IPS-15b (cell line): ENCODE results near the gene CHST11.

Source experiments
- H3K27me3 ChIP-seq: one replicate; pipeline ENCODE4 v1.6.1; 2013; ENCODE audit warnings: low read length; ENCODE audit not compliant: control insufficient read depth, insufficient read depth
- H3K36me3 ChIP-seq: one replicate; pipeline ENCODE4 v1.6.1; 2013; ENCODE audit warnings: low read length; ENCODE audit not compliant: control insufficient read depth, insufficient read depth
- H3K4me1 ChIP-seq: one replicate; pipeline ENCODE4 v1.6.1; 2013; ENCODE audit warnings: mild to moderate bottlenecking, low read length; ENCODE audit not compliant: control insufficient read depth, insufficient read depth
- H3K4me3 ChIP-seq: one replicate; pipeline ENCODE4 v1.5.1; 2013; ENCODE audit warnings: low read depth, low read length
- H3K9ac ChIP-seq: one replicate; pipeline ENCODE4 v1.6.1; 2013; ENCODE audit warnings: low read depth, mild to moderate bottlenecking, low read length
- H3K9me3 ChIP-seq: one replicate; pipeline ENCODE4 v1.6.1; 2013; ENCODE audit warnings: mild to moderate bottlenecking, low read length; ENCODE audit not compliant: control insufficient read depth, insufficient read depth

The CHST11 gene

DNA sequence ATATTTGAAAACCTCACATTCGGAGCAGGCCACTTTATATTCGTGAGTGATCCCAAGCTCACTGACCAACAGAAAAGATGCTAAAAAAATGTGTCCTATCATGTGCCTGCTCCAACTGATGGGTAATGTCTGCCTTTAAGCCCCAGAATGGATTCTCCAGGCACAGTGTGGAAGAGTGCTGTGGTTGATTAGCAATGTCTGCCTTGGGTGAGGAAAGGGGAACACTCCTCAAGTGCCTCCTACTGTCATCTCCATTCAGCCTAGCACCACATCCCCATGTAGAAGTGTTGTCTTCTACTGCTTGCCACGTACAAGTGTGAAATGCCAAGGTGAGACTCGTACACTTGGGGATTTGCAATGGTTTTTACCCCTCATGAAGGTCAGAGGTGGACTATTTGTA, 302.0 kb downstream of the CHST11 start:
- Histone ChIP-seq H3K27me3 (no peaks in the 10 kb centered on the region), H3K36me3 (peaks cover 7% of the 10 kb centered on the region), H3K4me3 (no peak overlapping the region), H3K9me3 (no peaks in the 10 kb centered on the region), H3K9ac (no peak overlapping the region), H3K4me1 (no peaks in the 10 kb centered on the region)

DNA sequence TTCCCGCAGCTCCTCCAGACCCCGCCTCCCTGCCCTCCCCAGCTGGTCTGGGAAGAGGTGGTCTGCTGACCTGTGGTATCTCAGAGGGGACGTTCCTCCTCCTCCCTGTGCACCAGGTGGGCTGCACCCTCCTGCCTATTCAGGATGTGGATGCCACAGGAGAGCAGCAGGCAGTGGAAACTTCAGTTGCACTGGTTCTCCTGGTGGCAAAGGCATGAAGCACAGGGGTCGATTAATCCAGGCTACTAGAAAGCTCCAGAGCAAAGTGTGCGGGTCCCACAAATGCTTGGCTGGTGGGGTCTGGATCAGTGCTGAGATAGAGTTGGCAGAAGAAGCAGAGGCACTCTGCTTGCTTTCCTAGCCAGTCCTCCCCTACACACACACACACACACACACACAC, 304.3 kb downstream of the CHST11 start:
- H3K36me3 ChIP-seq = peaks cover 7% of the 10 kb centered on the region
- no peaks in the 10 kb centered on the region for H3K4me1 ChIP-seq
- no peaks in the 10 kb centered on the region for H3K27me3 ChIP-seq
- H3K9ac ChIP-seq = no peak overlapping the region
- H3K9me3 ChIP-seq = no peaks in the 10 kb centered on the region
- H3K4me3 ChIP-seq = no peak overlapping the region

DNA sequence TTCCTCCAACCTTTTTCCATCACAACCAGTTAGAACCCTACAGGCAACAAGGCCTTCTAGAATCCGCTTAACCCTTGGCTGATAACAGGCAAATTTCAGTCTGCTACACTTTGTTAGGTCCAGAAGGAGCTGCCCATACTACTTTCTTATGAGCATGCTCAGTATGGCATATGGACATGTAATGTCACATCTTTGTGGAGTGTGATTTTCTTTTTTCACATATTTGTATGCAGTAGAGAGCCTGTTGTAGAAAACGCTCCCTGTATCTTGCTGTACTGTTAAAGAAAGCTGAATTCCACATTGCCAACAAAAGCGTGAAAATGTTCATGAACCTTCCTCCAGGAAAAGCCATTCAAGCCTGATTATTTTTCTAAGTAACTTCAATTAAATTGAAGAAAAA, 304.9 kb downstream of the CHST11 start:
- H3K4me1 ChIP-seq = no peaks in the 10 kb centered on the region
- no peaks in the 10 kb centered on the region for H3K9me3 ChIP-seq
- no peak overlapping the region for H3K9ac ChIP-seq
- H3K27me3 ChIP-seq = no peaks in the 10 kb centered on the region
- H3K4me3 ChIP-seq = no peak overlapping the region
- peaks cover 7% of the 10 kb centered on the region for H3K36me3 ChIP-seq

DNA sequence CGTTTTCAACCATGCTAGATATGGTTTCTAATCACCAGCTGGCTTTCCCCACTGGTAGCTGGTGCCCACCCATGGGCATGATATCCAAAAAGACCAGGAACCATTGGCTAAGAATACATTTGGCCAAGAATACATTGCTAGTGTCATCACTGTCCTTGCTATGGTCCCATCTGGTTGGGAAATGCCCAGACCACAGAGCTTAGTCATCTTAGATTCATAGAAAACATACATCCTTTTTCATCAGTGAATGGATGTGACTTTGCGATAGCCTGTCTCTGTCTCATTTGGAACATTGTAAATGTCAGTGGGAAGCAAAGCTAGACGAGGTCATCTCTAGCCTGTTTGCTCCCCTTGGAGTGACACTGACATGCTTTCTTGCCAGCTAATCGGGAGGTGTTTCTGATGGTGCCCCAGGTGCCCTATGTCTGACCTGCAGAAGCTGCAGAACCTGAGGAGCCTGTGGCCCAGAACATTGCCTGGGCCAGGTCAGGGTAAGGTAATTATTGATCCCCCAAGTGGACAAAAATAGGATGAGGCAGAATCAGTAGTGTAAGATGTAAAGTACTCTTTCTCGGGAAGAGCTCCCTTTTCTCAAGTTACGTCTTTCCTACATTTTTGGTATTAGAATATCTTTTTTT, 306.5 kb downstream of the CHST11 start:
- H3K36me3 ChIP-seq = no peaks in the 10 kb centered on the region

DNA sequence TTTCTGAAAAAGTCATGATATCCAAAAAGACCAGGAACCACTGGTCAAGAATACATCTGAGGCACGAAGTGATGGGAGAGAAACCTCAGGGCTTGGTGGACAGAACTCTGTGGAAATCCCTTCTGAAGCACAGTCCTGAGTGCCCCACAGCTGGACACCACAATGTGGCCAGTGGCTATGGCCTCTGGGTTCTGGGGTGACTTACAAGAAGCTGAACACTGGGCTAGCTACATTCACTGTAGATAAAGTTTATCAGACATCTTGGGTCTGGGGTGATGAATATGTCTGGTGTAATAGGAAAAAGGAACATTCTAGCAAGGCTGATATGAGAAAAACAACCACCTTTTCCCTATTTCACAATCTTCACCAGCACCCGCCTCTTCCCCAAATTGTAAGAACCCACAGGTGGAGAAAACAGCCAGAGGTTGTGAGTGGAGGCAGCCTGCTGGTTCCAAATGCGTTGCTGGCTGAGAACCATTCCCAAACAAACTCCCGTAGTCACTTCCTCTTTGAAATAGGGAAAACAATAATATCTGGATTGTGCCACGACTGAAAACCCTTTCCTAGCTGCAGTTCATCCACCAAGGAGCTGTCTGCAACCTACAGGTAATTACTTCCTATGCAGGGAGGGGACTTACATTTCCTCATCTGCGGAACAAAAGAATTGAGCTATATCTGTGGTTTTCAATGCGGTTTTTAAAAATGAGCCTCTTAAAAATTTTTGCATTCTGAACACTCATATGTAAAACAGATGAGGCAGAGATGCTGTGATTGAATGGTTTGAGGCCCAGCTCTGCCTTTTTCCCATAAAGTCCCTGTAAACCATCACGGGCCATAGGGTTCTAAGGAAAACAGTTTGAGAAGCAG, 307.7 kb downstream of the CHST11 start:
- Histone ChIP-seq H3K9me3 (no peaks in the 10 kb centered on the region), H3K4me3 (no peak overlapping the region), H3K9ac (no peak overlapping the region), H3K4me1 (peaks cover 14% of the 10 kb centered on the region), H3K27me3 (no peaks in the 10 kb centered on the region), H3K36me3 (no peaks in the 10 kb centered on the region)

More for the DNA sequence above, 306.5 kb downstream of the CHST11 start:
- Histone ChIP-seq H3K9me3 (no peaks in the 10 kb centered on the region), H3K9ac (no peak overlapping the region), H3K4me3 (no peak overlapping the region), H3K27me3 (no peaks in the 10 kb centered on the region), H3K4me1 (peaks cover 3% of the 10 kb centered on the region)

DNA sequence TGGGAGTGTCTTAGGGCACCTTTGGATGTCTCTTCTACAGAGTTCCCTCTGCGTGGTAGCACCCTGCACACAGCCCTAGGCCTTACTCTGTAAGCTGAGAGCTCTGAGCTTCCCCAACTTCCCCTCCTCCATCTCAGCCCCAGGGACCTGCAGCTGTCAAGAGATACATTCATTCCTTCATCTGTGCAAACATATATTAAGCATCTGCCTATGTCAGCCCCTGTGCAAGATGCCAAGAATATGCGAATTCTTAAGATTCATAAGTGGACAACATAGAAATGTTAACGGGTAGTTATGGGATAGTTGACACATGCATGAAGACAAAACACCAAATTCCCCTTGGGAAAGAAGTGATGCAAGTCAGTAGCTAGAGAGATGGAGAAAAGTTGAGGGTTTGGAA, 310.5 kb downstream of the CHST11 start:
- H3K9ac ChIP-seq = no peak overlapping the region
- no peak overlapping the region for H3K4me3 ChIP-seq
- H3K4me1 ChIP-seq = peaks cover 14% of the 10 kb centered on the region
- H3K27me3 ChIP-seq = no peaks in the 10 kb centered on the region
- H3K36me3 ChIP-seq = no peaks in the 10 kb centered on the region
- no peaks in the 10 kb centered on the region for H3K9me3 ChIP-seq

DNA sequence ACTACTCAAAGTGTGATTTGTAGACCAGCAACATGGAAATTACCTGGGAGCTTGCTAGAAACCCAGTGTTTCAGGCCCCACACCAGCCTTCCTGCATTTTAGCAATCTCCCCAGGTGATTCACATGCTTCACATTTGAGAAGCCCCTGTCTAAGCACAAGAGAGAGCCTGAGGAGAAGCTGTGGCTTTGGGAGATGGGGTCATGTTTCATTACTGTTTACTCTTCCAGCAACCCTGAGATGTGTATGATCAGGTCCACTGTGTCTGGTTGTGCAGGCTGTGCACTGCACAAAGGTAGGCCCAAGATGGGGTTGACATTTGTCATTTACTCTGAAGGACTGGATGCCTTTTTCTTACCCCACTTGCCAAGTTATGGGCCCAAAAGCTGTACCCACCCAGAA, 311.3 kb downstream of the CHST11 start:
- Histone ChIP-seq H3K9me3 (no peaks in the 10 kb centered on the region), H3K4me1 (peaks cover 14% of the 10 kb centered on the region), H3K4me3 (no peak overlapping the region), H3K9ac (no peak overlapping the region), H3K27me3 (no peaks in the 10 kb centered on the region), H3K36me3 (no peaks in the 10 kb centered on the region)

DNA sequence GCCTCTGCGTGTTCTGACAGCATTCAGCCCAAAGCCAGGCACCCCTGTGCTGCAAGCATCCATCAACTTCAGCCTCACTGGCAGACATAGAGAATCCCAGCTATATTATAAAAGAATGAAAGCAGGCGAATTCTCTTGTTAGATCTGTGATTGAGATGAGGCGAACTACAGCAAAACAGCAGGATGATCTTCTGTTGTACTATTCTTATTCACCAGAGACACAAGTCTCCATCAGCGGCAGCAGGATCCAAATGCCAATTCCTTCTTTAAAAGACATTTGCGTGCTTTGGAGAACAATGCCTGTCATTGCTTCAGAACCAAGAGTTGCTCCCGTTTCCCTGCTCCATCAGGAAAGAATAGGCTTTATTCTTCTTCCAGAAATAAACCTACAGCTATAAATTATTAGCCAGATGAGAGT, 312.4 kb downstream of the CHST11 start:
- no peak overlapping the region for H3K9ac ChIP-seq
- H3K4me3 ChIP-seq = no peak overlapping the region
- no peaks in the 10 kb centered on the region for H3K36me3 ChIP-seq
- H3K4me1 ChIP-seq = peaks cover 14% of the 10 kb centered on the region
- H3K27me3 ChIP-seq = no peaks in the 10 kb centered on the region
- no peaks in the 10 kb centered on the region for H3K9me3 ChIP-seq

DNA sequence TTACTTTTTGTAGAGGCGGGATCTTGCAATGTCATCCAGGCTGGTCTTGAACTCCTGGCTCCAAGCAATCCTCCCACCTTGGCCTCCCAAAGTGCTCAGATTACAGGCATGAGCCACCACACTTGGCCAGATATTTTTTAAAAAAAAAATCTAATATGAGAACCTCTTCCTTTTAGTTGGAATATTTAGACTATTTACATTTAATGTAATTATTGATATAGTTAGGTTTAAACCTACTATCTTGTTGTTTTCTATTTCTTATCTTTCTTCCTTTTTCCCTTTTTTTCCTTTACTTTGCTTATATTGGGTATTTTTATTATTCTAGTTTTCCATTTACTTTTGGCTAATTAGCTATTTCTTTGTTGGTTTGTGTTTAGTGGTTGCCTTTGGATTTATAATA, 315.6 kb downstream of the CHST11 start:
- Histone ChIP-seq H3K4me1 (peaks cover 14% of the 10 kb centered on the region), H3K4me3 (no peak overlapping the region), H3K9ac (no peak overlapping the region), H3K36me3 (no peaks in the 10 kb centered on the region), H3K27me3 (no peaks in the 10 kb centered on the region), H3K9me3 (no peaks in the 10 kb centered on the region)

DNA sequence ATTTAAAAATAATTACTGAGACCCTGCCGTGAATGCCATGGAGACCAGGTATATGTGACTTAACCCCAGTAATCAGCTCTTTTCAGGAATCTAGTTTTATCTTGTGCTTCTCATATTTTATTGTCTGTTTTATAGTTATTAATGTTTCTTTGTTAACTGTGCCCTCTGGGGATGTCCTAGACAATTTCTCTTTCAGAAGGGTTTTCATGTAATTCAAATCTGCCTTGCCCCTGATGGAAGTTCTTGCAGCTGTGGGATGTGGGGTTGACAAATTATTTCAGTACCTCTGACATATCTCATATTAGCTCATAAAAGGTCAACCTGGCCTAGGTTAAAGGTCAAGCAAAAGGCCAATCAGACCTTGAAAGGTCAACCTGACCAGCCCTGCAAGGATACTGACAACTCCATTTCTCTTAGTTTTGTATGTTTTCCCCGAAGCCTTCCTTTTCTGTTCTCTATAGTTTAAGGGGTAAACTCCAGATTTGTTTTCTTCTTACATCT, 319.0 kb downstream of the CHST11 start:
- H3K9me3 ChIP-seq = peaks cover 5% of the 10 kb centered on the region
- no peak overlapping the region for H3K9ac ChIP-seq

DNA sequence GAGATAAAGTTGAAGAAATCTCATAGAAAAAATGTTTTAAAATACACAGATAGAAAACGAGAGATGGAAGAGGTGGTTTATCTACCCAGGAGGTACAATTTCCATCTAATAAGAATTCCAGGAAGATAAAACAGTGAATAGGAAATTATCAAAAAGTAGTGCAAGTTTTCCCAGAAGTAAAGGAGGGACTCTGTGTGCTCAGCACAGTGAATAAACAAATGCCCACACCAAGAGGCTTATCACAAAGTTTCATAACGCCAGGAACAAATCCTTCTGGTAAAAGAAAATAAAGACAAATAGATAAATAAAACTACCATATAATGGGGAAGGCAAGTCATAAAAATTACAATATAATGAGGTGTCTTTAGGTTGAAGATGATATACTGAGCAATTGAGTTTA, 322.4 kb downstream of the CHST11 start:
- no peaks in the 10 kb centered on the region for H3K27me3 ChIP-seq
- H3K4me3 ChIP-seq = no peak overlapping the region
- no peaks in the 10 kb centered on the region for H3K36me3 ChIP-seq
- H3K4me1 ChIP-seq = no peaks in the 10 kb centered on the region
- H3K9me3 ChIP-seq = peaks cover 10% of the 10 kb centered on the region
- no peak overlapping the region for H3K9ac ChIP-seq

More for the DNA sequence above, 319.0 kb downstream of the CHST11 start:
- Histone ChIP-seq H3K4me1 (no peaks in the 10 kb centered on the region), H3K36me3 (no peaks in the 10 kb centered on the region), H3K27me3 (no peaks in the 10 kb centered on the region), H3K4me3 (no peak overlapping the region)

DNA sequence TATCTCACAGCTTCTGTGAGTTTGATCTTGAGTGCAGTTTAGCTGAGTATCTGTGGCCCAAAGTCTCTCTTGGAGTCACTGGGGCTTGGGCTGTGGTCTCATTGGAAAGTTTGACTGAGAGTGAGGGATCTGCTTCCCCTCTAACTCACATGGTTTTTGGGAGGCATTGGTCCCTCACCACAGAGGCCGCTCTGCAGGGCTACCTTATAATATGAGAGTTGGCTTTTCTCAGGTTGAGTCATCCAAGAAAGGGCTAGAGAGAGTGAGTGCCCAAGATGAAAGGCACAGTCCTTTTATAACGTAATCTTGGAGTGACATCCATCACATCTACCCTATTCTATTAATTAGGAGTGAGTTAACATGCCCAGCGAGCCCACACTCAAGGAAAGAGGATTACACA, 325.5 kb downstream of the CHST11 start:
- Histone ChIP-seq H3K36me3 (no peaks in the 10 kb centered on the region), H3K4me1 (no peaks in the 10 kb centered on the region), H3K4me3 (no peak overlapping the region), H3K9ac (no peak overlapping the region), H3K9me3 (peaks cover 10% of the 10 kb centered on the region), H3K27me3 (no peaks in the 10 kb centered on the region)
